HepG2 (cell line): ENCODE measurements around the gene RABGAP1. TPM values are rescaled to one million over a fixed set of nuclear protein-coding genes. Genes with fewer than 3 reads are reported as not detected.

ENCODE experiments used
- ATAC-seq: fragments of 200-7000 bp; cut with Tn5 transposase; 3 replicates; pipeline ENCODE4 v1.9.1; 2020; ENCODE audit warnings: mild to moderate bottlenecking, moderate library complexity
- BruUV-seq: library from RNA; stranded (reverse); fragments of 400-500 nt; replicated peaks from 2 replicates; lab custom pipeline; 2021; lab: Mats Ljungman, UMichigan
- CTCF ChIA-PET: fragments of 300-600 bp; formaldehyde crosslinking; extraction: SDS; loops from one replicate; lab custom pipeline; 2021; ENCODE audit warnings: low total read pairs, inconsistent platforms, low intra/inter-chr PET ratio; lab: Yijun Ruan, JAX
- POLR2A ChIA-PET: fragments of 350-600 bp; sonication (Branson Sonifier 250); formaldehyde crosslinking; loops from one replicate; lab custom pipeline; 2020; ENCODE audit warnings: antibody characterized with exemption, inconsistent platforms; lab: Yijun Ruan, JAX
- DNase-seq: peaks from one replicate; pipeline ENCODE4 v3.0.0-alpha.2; 2015; ENCODE audit warnings: low spot score
- FAIRE-seq: peaks from 3 replicates; lab custom pipeline; 2011; peaks lifted over from hg19 to GRCh38; lab: Jason Lieb, UNC
- H2AFZ ChIP-seq: one replicate; pipeline ENCODE4 v1.6.1; 2011; ENCODE audit warnings: low read length, inconsistent platforms
- H3K27ac ChIP-seq: fragments of 300-600 bp; 3 replicates; pipeline ENCODE4 v1.8.0; 2011; ENCODE audit warnings: mixed run types, mild to moderate bottlenecking, mixed read lengths, low read length, inconsistent platforms; ENCODE audit not compliant: insufficient read depth; ENCODE audit errors: extremely low read length
- H3K27me3 ChIP-seq, 2 experiments: fragments of 200-600 bp in 1 of 2; 2 replicates in 1 of 2; 3 replicates in 1 of 2; pipeline versions ENCODE4 v1.6.0 to v1.8.0; 2011; ENCODE audit warnings: low read length in 2 of 2, mild to moderate bottlenecking in 2 of 2, moderate library complexity in 2 of 2, inconsistent platforms in 1 of 2; ENCODE audit not compliant: insufficient read depth in 2 of 2, control insufficient read depth in 1 of 2
- H3K36me3 ChIP-seq, 2 experiments: fragments of 200-600 bp in 1 of 2; replicated peaks in 1 of 2; 2 replicates in 1 of 2; 3 replicates in 1 of 2; pipeline versions ENCODE4 v1.5.1 to v1.8.0; 2011; ENCODE audit warnings: low read length in 2 of 2, inconsistent platforms in 1 of 2; ENCODE audit not compliant: insufficient read depth in 2 of 2, control insufficient read depth in 1 of 2
- H3K4me1 ChIP-seq: 2 replicates; pipeline ENCODE4 v1.5.1; 2012; ENCODE audit warnings: low read length, inconsistent platforms; ENCODE audit not compliant: insufficient read depth
- H3K4me2 ChIP-seq: 2 replicates; pipeline ENCODE4 v1.6.0; 2011; ENCODE audit warnings: low read depth, low read length, inconsistent platforms
- H3K4me3 ChIP-seq, 3 experiments: fragments of 200-600 bp in 1 of 3; sonication (generic), shearing (Covaris generic) in 1 of 3; replicated peaks in 1 of 3; 2 replicates each; pipeline ENCODE4 v1.5.1; 2011 to 2016; ENCODE audit warnings: low read length in 3 of 3, inconsistent platforms in 2 of 3, low read depth in 2 of 3, mild to moderate bottlenecking in 2 of 3, control low read depth in 1 of 3, mixed read lengths in 1 of 3; ENCODE audit not compliant: insufficient read depth in 1 of 3
- H3K79me2 ChIP-seq: one replicate; pipeline ENCODE4 v1.6.1; 2011; ENCODE audit warnings: low read length, inconsistent platforms; ENCODE audit not compliant: insufficient read depth
- H3K9ac ChIP-seq: 2 replicates; pipeline ENCODE4 v1.6.0; 2011; ENCODE audit warnings: mild to moderate bottlenecking, low read depth, low read length, inconsistent platforms; ENCODE audit not compliant: insufficient read depth
- H3K9me3 ChIP-seq: 2 replicates; pipeline ENCODE4 v1.5.1; 2012; ENCODE audit warnings: mild to moderate bottlenecking, low read length
- H4K20me1 ChIP-seq: 2 replicates; pipeline ENCODE4 v1.6.0; 2011; ENCODE audit warnings: inconsistent platforms, mild to moderate bottlenecking, low read length, moderate library complexity; ENCODE audit not compliant: insufficient read depth
- MAFF ChIP-seq: IDR thresholded peaks from 2 replicates; pipeline ENCODE4 v1.6.1; 2011; ENCODE audit warnings: low read depth, low read length, improper control_type of control experiment
- MAFK ChIP-seq, 2 experiments: IDR thresholded peaks in 1 of 2; conservative IDR thresholded peaks in 1 of 2; 2 replicates each; pipeline ENCODE4 v1.6.1; 2011; ENCODE audit warnings: improper control_type of control experiment in 2 of 2, low read length in 2 of 2
- MED13 ChIP-seq: sonication (generic); formaldehyde crosslinking; IDR thresholded peaks from 2 replicates; pipeline ENCODE4 v1.5.0; 2020; ENCODE audit warnings: missing genetic modification reagents
- ZNF230 ChIP-seq: sonication (generic); formaldehyde crosslinking; IDR thresholded peaks from 2 replicates; pipeline ENCODE4 v1.4.0; 2020; ENCODE audit warnings: mild to moderate bottlenecking, missing genetic modification reagents
- WGBS: methylation state at CpG from one replicate; pipeline ENCODE4 v1.1.6; 2017; ENCODE audit warnings: low lambda C conversion rate; 5-methylcytosine and 5-hydroxymethylcytosine counted together
- in situ Hi-C: cut with HindIII; loops from 2 replicates; pipeline ENCODE4 v1.10.0; 2017; ENCODE audit warnings: low pct_unique_long_range_greater_than_20kb; ENCODE audit not compliant: extremely low pct_ligation_motif_present
- intact Hi-C: fragments of 100-400 bp; cut with micrococcal nuclease; formaldehyde crosslinking; loops from one replicate; pipeline ENCODE4 v1.10.0; 2022; ENCODE audit not compliant: unreplicated experiment
- polyA plus RNA-seq, 8 experiments: library from polyadenylated mRNA; depleted of rRNA in 3 of 8; stranded (reverse) in 7 of 8; unstranded in 1 of 8; fragments of >200 nt; fragmentation: Illumina TruSeq in 4 of 8; extraction: Trizol in 4 of 8; gene quantifications; 2 replicates each; pipeline versions ENCODE4 v1.2.1 to v1.2.3, GENCODE V29; 2011 to 2016; ENCODE audit warnings: low read depth in 4 of 8, missing spikeins in 1 of 8, mixed read lengths in 1 of 8; ENCODE audit not compliant: insufficient read depth in 1 of 8
- total RNA-seq, 5 experiments: library from RNA; depleted of rRNA; stranded (reverse); fragments of >200 nt; fragmentation: Illumina TruSeq; extraction: Trizol; gene quantifications; 2 replicates each; pipeline ENCODE4 v1.2.3, GENCODE V29; 2016; ENCODE audit warnings: low read depth in 1 of 5

The RABGAP1 gene
- total and polyA plus RNA-seq, 2 of the 13 experiments (the other 11 are each of a cell fraction or from before 2014, with no cell fraction given) = 19.1 to 19.3 TPM

DNA sequence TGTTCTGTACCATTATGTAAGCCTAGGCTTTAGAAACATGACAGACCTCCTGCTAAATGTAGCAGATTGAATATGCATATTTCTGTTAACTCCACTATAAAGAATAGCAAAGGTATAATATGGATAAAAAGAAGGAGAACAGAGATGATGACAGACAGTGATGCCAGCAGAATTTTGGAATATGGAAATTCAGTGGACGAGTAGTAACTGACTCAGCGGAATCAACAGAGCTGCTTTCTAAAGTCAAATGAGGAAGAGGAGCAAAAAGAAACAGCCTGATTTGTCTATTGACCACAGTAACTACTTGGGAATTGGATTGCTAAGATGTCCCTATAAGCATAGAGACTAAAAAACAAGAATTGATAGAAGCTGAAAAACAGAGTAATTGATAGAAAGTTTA lies 100.7 kb downstream of the RABGAP1 start:
- no peak for TF ChIP-seq MED13 (CRISPR knock-in tag)
- TF ChIP-seq MAFK (conservative IDR thresholded peaks at IDR 0.05 in 1 of 2, IDR thresholded peaks at IDR 0.05 in 1 of 2; ENCODE audit: low read length in 2 of 2) = peak; percentile 18 to 60; a peak in 3 of 4 replicates
- peak; percentile 51 for TF ChIP-seq MAFF
- POLR2A ChIA-PET = no interaction called here
- no TSS peak for BruUV-seq
- Histone ChIP-seq H3K4me1 (peaks cover 10% of the 10 kb centered on the region), H3K36me3 (peaks cover 5 to 7% of the 10 kb centered on the region in 2 experiments; a peak in 2 of 5 replicates), H3K4me3 (no peak overlapping the region), H2AFZ (no peak overlapping the region), H4K20me1 (no peaks in the 10 kb centered on the region; the same call in 1 of the 2 replicates), H3K27ac (no peak overlapping the region), H3K9ac (no peak overlapping the region), H3K4me2 (no peak overlapping the region), H3K27me3 (no peaks in the 10 kb centered on the region), H3K9me3 (no peaks in the 10 kb centered on the region), H3K79me2 (peaks cover 2% of the 10 kb centered on the region)
- no peak for FAIRE-seq
- intact Hi-C loops (no loop called here), in situ Hi-C loops (no loop called here)
- ATAC-seq = no peak
- CTCF ChIA-PET = no interaction called here
- WGBS = 98% methylated on average over 2 of the region's 2 CpGs
- DNase-seq = no peak

DNA sequence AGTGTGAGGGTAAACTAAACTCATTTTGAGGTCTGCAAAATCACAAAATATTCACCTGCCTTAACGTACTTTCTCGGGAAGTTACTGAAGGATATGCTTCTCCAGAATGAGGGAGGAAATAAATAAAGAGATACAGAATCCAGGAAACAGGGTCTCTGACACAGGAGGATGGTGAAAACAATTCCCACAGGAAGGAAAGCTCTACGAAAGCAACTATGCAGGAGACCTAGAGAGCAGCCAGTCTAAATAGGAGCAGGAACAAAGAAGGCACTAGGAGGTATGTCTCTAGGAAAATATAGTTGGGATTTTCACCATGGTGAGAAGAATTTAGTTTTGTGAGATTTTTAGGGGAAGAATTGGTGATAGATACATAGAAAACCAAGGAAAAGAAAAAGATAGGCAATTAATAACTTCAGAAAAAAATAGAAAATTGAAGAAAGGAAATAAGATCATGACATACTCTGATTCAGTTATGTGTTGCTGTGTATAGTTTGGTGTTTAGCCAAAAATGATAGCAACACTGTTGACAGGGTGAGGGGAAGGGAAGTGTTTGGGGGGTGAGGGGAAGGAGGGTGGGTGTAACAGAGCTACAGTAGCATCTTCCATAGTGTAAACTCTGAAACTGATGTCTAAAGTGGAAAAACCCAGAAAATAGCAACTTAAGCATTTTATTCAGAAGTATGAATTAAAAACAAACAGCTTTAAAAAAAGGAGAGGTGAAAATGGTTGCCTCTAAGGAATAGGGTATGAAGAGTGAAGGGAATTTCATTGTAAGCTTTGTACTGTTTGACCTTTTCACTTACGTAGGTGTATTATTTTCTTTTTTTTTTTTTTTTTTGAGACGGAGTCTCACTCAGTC lies 102.5 kb downstream of the RABGAP1 start:
- H3K4me3 ChIP-seq = no peak overlapping the region
- DNase-seq = no peak
- no peaks in the 10 kb centered on the region; the same call in 1 of the 2 replicates for H4K20me1 ChIP-seq
- BruUV-seq = no TSS peak
- no peaks in the 10 kb centered on the region for H3K27me3 ChIP-seq
- H3K4me2 ChIP-seq = no peak overlapping the region
- no peak for FAIRE-seq
- POLR2A ChIA-PET = no interaction called here
- no peak for TF ChIP-seq ZNF230 (CRISPR knock-in tag)
- peak; percentile 53 for TF ChIP-seq MAFF
- TF ChIP-seq MAFK (conservative IDR thresholded peaks at IDR 0.05 in 1 of 2, IDR thresholded peaks at IDR 0.05 in 1 of 2; ENCODE audit: low read length in 2 of 2) = peak; percentile 20 to 55; a peak in 2 of 4 replicates
- H3K79me2 ChIP-seq = peaks cover 2% of the 10 kb centered on the region
- no peaks in the 10 kb centered on the region for H3K9me3 ChIP-seq
- WGBS = 97% methylated on average over 5 of the region's 5 CpGs
- peaks cover 16% of the 10 kb centered on the region for H3K4me1 ChIP-seq
- in situ Hi-C loops (no loop called here), intact Hi-C loops (no loop called here)
- no peak overlapping the region for H3K27ac ChIP-seq
- no peak overlapping the region for H3K9ac ChIP-seq
- CTCF ChIA-PET = no interaction called here
- peaks cover 5 to 7% of the 10 kb centered on the region in 2 experiments; a peak in 2 of 5 replicates for H3K36me3 ChIP-seq
- no peak overlapping the region for H2AFZ ChIP-seq
- no peak for ATAC-seq
